Frontal cortex (tissue), 4 donors: ENCODE results near the gene KRT86. TPM values are rescaled to one million over a fixed set of nuclear protein-coding genes. Genes with fewer than 3 reads are reported as not detected.
A peak's percentile ranks its signal among the peaks of the same experiment; 100 is the strongest.
"Not testable (repeated sequence)": the region's sequence is repeated elsewhere in the genome, so short reads cannot be mapped to it uniquely, and the experiment has no call there.

Experiments
- DNase-seq, 2 donors: peaks; one replicate each; pipeline ENCODE4 v3.0.0; 2012; ENCODE audit warnings: low spot score in 2 of 2
- FAIRE-seq: peaks from 2 replicates; lab custom pipeline; 2012; peaks lifted over from hg19 to GRCh38; lab: Jason Lieb, UNC
- total RNA-seq: library from RNA; depleted of rRNA; stranded (reverse); fragments of >200 nt; gene quantifications from one replicate; pipeline ENCODE4 v1.2.3, GENCODE V29; 2014
- donor health status: control.
- donor health status: control.
- donor health status: control.

The KRT86 gene
- total RNA-seq, 1 donor from 2014 or later: under 0.01 TPM

GRCh38 chr12:52323416-52324152 is 49.1 kb downstream of the KRT86 start:
- no peak for FAIRE-seq
- no peak for DNase-seq

GRCh38 chr12:52324153-52324444 is 49.7 kb downstream of the KRT86 start:
- no peak for FAIRE-seq
- no peak for DNase-seq

GRCh38 chr12:52327052-52327829 is 52.8 kb downstream of the KRT86 start:
- FAIRE-seq (no peak), DNase-seq (peak; percentile 70 to 87)

- no peak for DNase-seq
- FAIRE-seq: no peak
Measured at GRCh38 chr12:52327830-52328500, 53.5 kb downstream of the KRT86 start.

- FAIRE-seq (no peak), DNase-seq (no peak)
Measured at GRCh38 chr12:52331039-52331438, 56.6 kb downstream of the KRT86 start.

GRCh38 chr12:52331833-52332232 is 57.4 kb downstream of the KRT86 start:
- no peak for FAIRE-seq
- no peak for DNase-seq

- DNase-seq (no peak), FAIRE-seq (no peak)
Measured at GRCh38 chr12:52332381-52332780, 57.9 kb downstream of the KRT86 start.

GRCh38 chr12:52333321-52333720 is 58.9 kb downstream of the KRT86 start:
- FAIRE-seq (no peak), DNase-seq (no peak)

- no peak for FAIRE-seq
- DNase-seq: no peak
Measured at GRCh38 chr12:52334185-52334584, 59.7 kb downstream of the KRT86 start.

- DNase-seq (no peak), FAIRE-seq (no peak)
Measured at GRCh38 chr12:52335598-52336262, 61.3 kb downstream of the KRT86 start.

- no peak for DNase-seq
- FAIRE-seq: no peak
Measured at GRCh38 chr12:52336641-52337040, 62.2 kb downstream of the KRT86 start.

GRCh38 chr12:52337054-52337453 is 62.6 kb downstream of the KRT86 start:
- FAIRE-seq: no peak
- DNase-seq: no peak

- FAIRE-seq: no peak
Measured at GRCh38 chr12:52338241-52338960, 64.0 kb downstream of the KRT86 start.

GRCh38 chr12:52341066-52341580 is 66.7 kb downstream of the KRT86 start:
- FAIRE-seq: no peak
- no peak for DNase-seq

More at GRCh38 chr12:52338241-52338960, 64.0 kb downstream of the KRT86 start:
- no peak for DNase-seq

GRCh38 chr12:52342781-52343490 is 68.5 kb downstream of the KRT86 start:
- FAIRE-seq: no peak

GRCh38 chr12:52343550-52343949 is 69.1 kb downstream of the KRT86 start:
- no peak for DNase-seq
- no peak for FAIRE-seq

More at GRCh38 chr12:52342781-52343490, 68.5 kb downstream of the KRT86 start:
- DNase-seq: no peak

GRCh38 chr12:52344111-52344510 is 69.7 kb downstream of the KRT86 start:
- no peak for FAIRE-seq

GRCh38 chr12:52345041-52345440 is 70.6 kb downstream of the KRT86 start:
- not testable (repeated sequence) for DNase-seq, FAIRE-seq

More at GRCh38 chr12:52344111-52344510, 69.7 kb downstream of the KRT86 start:
- no peak for DNase-seq

- FAIRE-seq (no peak), DNase-seq (no peak)
Measured at GRCh38 chr12:52346593-52346992, 72.1 kb downstream of the KRT86 start.
